NB4 (cell line): Measurements from ENCODE around the gene AQP12A.

Source experiments
- DNase-seq: peaks from one replicate; pipeline ENCODE4 v3.0.0; 2010; ENCODE audit warnings: low read depth
- H3K4me3 ChIP-seq: one replicate; pipeline ENCODE4 v1.5.1; 2011; ENCODE audit warnings: mild to moderate bottlenecking, low read depth, low read length, moderate library complexity
- CTCF ChIP-seq: IDR thresholded peaks from one replicate; pipeline ENCODE4 v1.5.1; 2012; ENCODE audit warnings: low read depth, low read length
- MAX ChIP-seq: IDR thresholded peaks from 2 replicates; pipeline ENCODE4 v1.6.1; 2011; ENCODE audit warnings: low read depth, low read length
- MYC ChIP-seq: IDR thresholded peaks from 2 replicates; pipeline ENCODE4 v1.6.1; 2011; ENCODE audit warnings: low read depth, low read length
- POLR2A ChIP-seq: IDR thresholded peaks from 2 replicates; pipeline ENCODE4 v1.6.1; 2011; ENCODE audit warnings: mild to moderate bottlenecking; ENCODE audit not compliant: insufficient read length; ENCODE audit errors: extremely low read depth

AQP12A gene

GRCh38 chr2:240737958-240738357 lies 46.3 kb downstream of the AQP12A start:
- H3K4me3 ChIP-seq = no peak overlapping the region
- TF ChIP-seq POLR2A (no peak), MYC (no peak), CTCF (no peak), MAX (no peak)
- no peak for DNase-seq

DNA sequence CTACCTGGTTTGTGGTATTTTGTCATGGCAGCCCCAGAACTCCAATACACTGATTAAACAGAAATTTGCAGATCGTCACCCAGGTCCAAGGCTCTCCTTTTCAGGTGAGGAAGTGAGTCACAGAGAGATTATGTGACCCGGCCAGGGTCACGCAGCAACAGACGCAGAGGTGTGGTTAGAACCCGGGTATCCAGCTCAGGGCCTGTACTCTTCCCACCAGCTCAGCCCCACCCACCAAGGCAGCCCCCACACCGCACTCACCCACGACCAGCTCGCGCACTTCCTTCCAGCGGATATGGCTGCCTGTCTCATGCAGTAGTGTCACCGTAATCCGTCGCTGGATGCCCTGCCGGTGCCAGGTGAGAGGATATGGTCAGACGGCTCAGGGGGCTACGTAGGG lies 48.1 kb downstream of the AQP12A start:
- TF ChIP-seq MAX (no peak), CTCF (no peak), MYC (no peak), POLR2A (no peak)
- H3K4me3 ChIP-seq = no peak overlapping the region
- no peak for DNase-seq

DNA sequence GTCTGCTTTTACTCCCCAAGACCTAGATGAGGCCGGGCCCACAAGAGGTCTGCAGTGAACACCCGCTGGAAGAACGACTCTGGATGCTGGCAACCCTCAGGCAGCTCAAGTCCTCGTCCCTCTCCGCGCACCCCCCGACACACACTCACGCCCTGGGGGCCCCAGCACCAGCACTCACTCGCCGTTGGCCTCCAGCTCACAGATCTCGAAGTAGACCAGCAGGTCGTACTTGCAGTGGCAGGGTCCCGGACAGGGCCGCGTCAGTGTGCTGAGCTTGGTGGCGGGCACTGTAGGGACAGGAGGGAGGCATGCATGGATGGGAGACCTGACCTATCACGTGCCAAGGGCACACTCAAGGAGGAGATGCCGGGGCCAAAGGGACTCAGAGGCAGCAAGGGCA lies 49.4 kb downstream of the AQP12A start:
- no peak for TF ChIP-seq CTCF
- no peak overlapping the region for H3K4me3 ChIP-seq

GRCh38 chr2:240742602-240743095 lies 51.0 kb downstream of the AQP12A start:
- DNase-seq = no peak
- no peak overlapping the region for H3K4me3 ChIP-seq
- TF ChIP-seq MYC (no peak), POLR2A (no peak), CTCF (peak; percentile 18)

More for the DNA sequence above, 49.4 kb downstream of the AQP12A start:
- no peak for DNase-seq

DNA sequence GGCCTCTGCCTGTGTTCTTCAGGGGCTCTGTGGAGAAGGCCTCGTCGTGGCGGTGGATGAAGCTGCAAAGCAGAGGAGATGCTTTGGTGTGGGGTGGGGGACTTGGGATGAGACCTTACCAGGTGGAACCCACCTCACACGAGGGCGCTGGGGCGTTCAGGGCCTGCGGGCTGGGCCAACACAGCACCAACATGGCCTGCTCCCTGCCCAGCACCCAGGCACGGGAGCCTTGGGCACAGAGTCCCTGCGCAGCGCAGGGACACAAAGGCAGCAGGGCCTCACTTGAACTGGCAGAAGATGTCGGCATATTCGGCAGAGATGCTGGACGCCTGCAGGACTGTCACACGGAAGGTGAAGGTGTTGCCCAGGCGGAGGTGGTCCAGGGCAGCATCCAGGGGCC lies 53.8 kb downstream of the AQP12A start:
- TF ChIP-seq CTCF = no peak
- TF ChIP-seq MAX = no peak
- TF ChIP-seq MYC = no peak
- no peak for TF ChIP-seq POLR2A
- no peak overlapping the region for H3K4me3 ChIP-seq
- DNase-seq = no peak

- no peak for TF ChIP-seq POLR2A
- TF ChIP-seq MAX = no peak
- no peak for TF ChIP-seq CTCF
- no peak for DNase-seq
- no peak overlapping the region for H3K4me3 ChIP-seq
Observed at GRCh38 chr2:240745962-240746361, 54.3 kb downstream of the AQP12A start.
